BLaER1 (cell line): ENCODE data around the gene TIGD7.

Source experiments
- H3K27ac ChIP-seq: shearing (Covaris generic); formaldehyde crosslinking; 2 replicates; pipeline ENCODE4 v1.8.1; 2022
- H3K27me3 ChIP-seq: shearing (Covaris generic); formaldehyde crosslinking; 2 replicates; pipeline ENCODE4 v1.8.1; 2022
- H3K36me3 ChIP-seq: shearing (Covaris generic); formaldehyde crosslinking; 2 replicates; pipeline ENCODE4 v1.8.1; 2022
- H3K4me1 ChIP-seq: shearing (Covaris generic); formaldehyde crosslinking; 2 replicates; pipeline ENCODE4 v1.8.1; 2022
- H3K4me2 ChIP-seq: shearing (Covaris generic); formaldehyde crosslinking; 2 replicates; pipeline ENCODE4 v1.8.1; 2022
- H3K4me3 ChIP-seq: shearing (Covaris generic); formaldehyde crosslinking; 2 replicates; pipeline ENCODE4 v1.8.1; 2022
- H3K9ac ChIP-seq: shearing (Covaris generic); formaldehyde crosslinking; 2 replicates; pipeline ENCODE4 v1.8.1; 2022
- H3K9me3 ChIP-seq: shearing (Covaris generic); formaldehyde crosslinking; 2 replicates; pipeline ENCODE4 v1.8.1; 2022
- H4K20me1 ChIP-seq: shearing (Covaris generic); formaldehyde crosslinking; 2 replicates; pipeline ENCODE4 v1.8.1; 2022
- Cebpa-rat ChIP-seq: shearing (Covaris generic); IDR thresholded peaks from 2 replicates; pipeline ENCODE4 v1.8.1; 2022

TIGD7 gene

GRCh38 chr16:3249451-3249850 lies 55.8 kb downstream of the TIGD7 start:
- Histone ChIP-seq H3K27ac (no peak overlapping the region), H3K4me3 (no peak overlapping the region), H3K4me1 (no peaks in the 10 kb centered on the region), H3K36me3 (no peaks in the 10 kb centered on the region), H4K20me1 (no peaks in the 10 kb centered on the region), H3K9me3 (peaks cover 3% of the 10 kb centered on the region), H3K9ac (no peak overlapping the region), H3K4me2 (no peak overlapping the region), H3K27me3 (no peaks in the 10 kb centered on the region)
- no peak for TF ChIP-seq Cebpa-rat

- Histone ChIP-seq H3K27me3 (no peaks in the 10 kb centered on the region), H3K4me3 (no peak overlapping the region), H3K36me3 (no peaks in the 10 kb centered on the region), H3K9me3 (peaks cover 6% of the 10 kb centered on the region), H3K4me1 (no peaks in the 10 kb centered on the region), H3K27ac (no peak overlapping the region), H4K20me1 (no peaks in the 10 kb centered on the region), H3K9ac (no peak overlapping the region), H3K4me2 (no peak overlapping the region)
- TF ChIP-seq Cebpa-rat = no peak
Measured at GRCh38 chr16:3249020-3249419, 56.2 kb downstream of the TIGD7 start.
